ENCODE data around the gene SESN1.

GRCh38 chr6:109039795-109040194 is 54.9 kb downstream of the SESN1 start:
- TF ChIP-seq, protein P1, sequence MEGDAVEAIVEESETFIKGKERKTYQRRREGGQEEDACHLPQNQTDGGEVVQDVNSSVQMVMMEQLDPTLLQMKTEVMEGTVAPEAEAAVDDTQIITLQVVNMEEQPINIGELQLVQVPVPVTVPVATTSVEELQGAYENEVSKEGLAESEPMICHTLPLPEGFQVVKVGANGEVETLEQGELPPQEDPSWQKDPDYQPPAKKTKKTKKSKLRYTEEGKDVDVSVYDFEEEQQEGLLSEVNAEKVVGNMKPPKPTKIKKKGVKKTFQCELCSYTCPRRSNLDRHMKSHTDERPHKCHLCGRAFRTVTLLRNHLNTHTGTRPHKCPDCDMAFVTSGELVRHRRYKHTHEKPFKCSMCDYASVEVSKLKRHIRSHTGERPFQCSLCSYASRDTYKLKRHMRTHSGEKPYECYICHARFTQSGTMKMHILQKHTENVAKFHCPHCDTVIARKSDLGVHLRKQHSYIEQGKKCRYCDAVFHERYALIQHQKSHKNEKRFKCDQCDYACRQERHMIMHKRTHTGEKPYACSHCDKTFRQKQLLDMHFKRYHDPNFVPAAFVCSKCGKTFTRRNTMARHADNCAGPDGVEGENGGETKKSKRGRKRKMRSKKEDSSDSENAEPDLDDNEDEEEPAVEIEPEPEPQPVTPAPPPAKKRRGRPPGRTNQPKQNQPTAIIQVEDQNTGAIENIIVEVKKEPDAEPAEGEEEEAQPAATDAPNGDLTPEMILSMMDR (IDR thresholded peaks at IDR 0.05; ENCODE audit: insufficient read depth, low read length): no peak
- TF ChIP-seq POLR2AphosphoS5 (IDR thresholded peaks at IDR 0.05; ENCODE audit: low read depth) (no peak), GABPA (IDR thresholded peaks at IDR 0.05; ENCODE audit: low read depth) (no peak)
- TF ChIP-seq, protein P2, sequence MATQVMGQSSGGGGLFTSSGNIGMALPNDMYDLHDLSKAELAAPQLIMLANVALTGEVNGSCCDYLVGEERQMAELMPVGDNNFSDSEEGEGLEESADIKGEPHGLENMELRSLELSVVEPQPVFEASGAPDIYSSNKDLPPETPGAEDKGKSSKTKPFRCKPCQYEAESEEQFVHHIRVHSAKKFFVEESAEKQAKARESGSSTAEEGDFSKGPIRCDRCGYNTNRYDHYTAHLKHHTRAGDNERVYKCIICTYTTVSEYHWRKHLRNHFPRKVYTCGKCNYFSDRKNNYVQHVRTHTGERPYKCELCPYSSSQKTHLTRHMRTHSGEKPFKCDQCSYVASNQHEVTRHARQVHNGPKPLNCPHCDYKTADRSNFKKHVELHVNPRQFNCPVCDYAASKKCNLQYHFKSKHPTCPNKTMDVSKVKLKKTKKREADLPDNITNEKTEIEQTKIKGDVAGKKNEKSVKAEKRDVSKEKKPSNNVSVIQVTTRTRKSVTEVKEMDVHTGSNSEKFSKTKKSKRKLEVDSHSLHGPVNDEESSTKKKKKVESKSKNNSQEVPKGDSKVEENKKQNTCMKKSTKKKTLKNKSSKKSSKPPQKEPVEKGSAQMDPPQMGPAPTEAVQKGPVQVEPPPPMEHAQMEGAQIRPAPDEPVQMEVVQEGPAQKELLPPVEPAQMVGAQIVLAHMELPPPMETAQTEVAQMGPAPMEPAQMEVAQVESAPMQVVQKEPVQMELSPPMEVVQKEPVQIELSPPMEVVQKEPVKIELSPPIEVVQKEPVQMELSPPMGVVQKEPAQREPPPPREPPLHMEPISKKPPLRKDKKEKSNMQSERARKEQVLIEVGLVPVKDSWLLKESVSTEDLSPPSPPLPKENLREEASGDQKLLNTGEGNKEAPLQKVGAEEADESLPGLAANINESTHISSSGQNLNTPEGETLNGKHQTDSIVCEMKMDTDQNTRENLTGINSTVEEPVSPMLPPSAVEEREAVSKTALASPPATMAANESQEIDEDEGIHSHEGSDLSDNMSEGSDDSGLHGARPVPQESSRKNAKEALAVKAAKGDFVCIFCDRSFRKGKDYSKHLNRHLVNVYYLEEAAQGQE (IDR thresholded peaks at IDR 0.05; ENCODE audit: insufficient replicate concordance, low read depth): no peak

All from HL-60 (cell line).